Neural progenitor cell (in vitro differentiated cells): Measurements from ENCODE around the gene PVALEF.

Experiments used
- CTCF ChIP-seq: fragments of 200-600 bp; sonication (generic); IDR thresholded peaks from 2 replicates; pipeline ENCODE4 v1.5.1; 2017; ENCODE audit warnings: antibody characterized with exemption, mild to moderate bottlenecking
- EZH2 ChIP-seq: fragments of 200-600 bp; sonication (generic); IDR thresholded peaks from 2 replicates; pipeline ENCODE4 v1.6.1; 2017; ENCODE audit warnings: antibody characterized with exemption, mild to moderate bottlenecking, moderate library complexity
- EZH2phosphoT487 ChIP-seq: fragments of 200-600 bp; sonication (generic); IDR thresholded peaks from 2 replicates; pipeline ENCODE4 v1.6.1; 2017; ENCODE audit warnings: antibody characterized with exemption

- TF ChIP-seq CTCF (no peak), EZH2phosphoT487 (no peak), EZH2 (no peak)
Measured at GRCh38 chr17:81128338-81128737, 37.0 kb upstream of the PVALEF start.
